Stimulated activated CD4-positive, alpha-beta T cell treated with anti-CD3 and anti-CD28 coated beads, TNF-alpha, amount 100 ng/mL, for 4 hours (primary cell): ENCODE measurements around the gene RTP1.

Source experiments
- DNase-seq, 3 experiments: peaks; one replicate each; pipeline ENCODE4 v3.0.0-alpha.2; 2020; ENCODE audit warnings: low read depth in 3 of 3

RTP1 gene

GRCh38 chr3:187242435-187242834 is 45.1 kb downstream of the RTP1 start:
- DNase-seq = no peak

GRCh38 chr3:187242900-187243299 is 45.6 kb downstream of the RTP1 start:
- DNase-seq = no peak

GRCh38 chr3:187243933-187244524 is 46.7 kb downstream of the RTP1 start:
- no peak for DNase-seq

GRCh38 chr3:187247398-187247797 is 50.1 kb downstream of the RTP1 start:
- no peak for DNase-seq
